ENCODE results near the gene DNAJC24. TPM values are rescaled to one million over a fixed set of nuclear protein-coding genes. Genes with fewer than 3 reads are reported as not detected.

Gene DNAJC24
- total RNA-seq, 1 donor from 2014 or later = 22.5 TPM

DNA sequence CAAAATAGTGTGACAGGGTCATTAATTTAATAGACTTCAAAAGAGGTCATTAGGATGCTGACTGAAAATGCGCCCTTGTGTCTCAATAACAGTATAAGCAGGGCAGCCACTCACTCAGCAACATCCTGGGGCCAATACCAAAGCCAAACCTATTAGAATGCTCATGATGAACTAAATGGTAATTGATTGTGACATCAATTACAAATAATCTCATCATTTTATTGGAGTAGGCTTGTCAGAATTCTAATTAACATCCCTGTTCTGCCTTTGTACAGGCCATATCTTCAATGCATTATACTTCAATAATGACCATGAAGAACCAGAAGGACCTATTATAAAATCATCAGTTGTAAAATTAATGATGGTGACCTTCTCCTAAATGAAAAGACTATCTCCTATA lies 64.2 kb downstream of the DNAJC24 start:
- TF ChIP-seq, protein P1, sequence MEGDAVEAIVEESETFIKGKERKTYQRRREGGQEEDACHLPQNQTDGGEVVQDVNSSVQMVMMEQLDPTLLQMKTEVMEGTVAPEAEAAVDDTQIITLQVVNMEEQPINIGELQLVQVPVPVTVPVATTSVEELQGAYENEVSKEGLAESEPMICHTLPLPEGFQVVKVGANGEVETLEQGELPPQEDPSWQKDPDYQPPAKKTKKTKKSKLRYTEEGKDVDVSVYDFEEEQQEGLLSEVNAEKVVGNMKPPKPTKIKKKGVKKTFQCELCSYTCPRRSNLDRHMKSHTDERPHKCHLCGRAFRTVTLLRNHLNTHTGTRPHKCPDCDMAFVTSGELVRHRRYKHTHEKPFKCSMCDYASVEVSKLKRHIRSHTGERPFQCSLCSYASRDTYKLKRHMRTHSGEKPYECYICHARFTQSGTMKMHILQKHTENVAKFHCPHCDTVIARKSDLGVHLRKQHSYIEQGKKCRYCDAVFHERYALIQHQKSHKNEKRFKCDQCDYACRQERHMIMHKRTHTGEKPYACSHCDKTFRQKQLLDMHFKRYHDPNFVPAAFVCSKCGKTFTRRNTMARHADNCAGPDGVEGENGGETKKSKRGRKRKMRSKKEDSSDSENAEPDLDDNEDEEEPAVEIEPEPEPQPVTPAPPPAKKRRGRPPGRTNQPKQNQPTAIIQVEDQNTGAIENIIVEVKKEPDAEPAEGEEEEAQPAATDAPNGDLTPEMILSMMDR (IDR thresholded peaks at IDR 0.05) = no peak
- peaks cover 4 to 26% of the 10 kb centered on the region in 2 donors for H3K36me3 ChIP-seq
- DNase-seq (ENCODE audit: low spot score in 2 of 2) = no peak
- no peaks in the 10 kb centered on the region for H3K27me3 ChIP-seq
- H3K9me3 ChIP-seq = no peaks in the 10 kb centered on the region
- intact Hi-C loops (cut with DNase I) = no loop called here
- H3K4me3 ChIP-seq = no peak overlapping the region
- no peaks in the 10 kb centered on the region for H3K4me1 ChIP-seq
- no peak overlapping the region for H3K27ac ChIP-seq

GRCh38 chr11:31437742-31438435 lies 68.2 kb downstream of the DNAJC24 start:
- TF ChIP-seq, protein P1 (IDR thresholded peaks at IDR 0.05) = no peak
- Histone ChIP-seq H3K27me3 (no peaks in the 10 kb centered on the region), H3K4me1 (no peaks in the 10 kb centered on the region), H3K9me3 (no peaks in the 10 kb centered on the region), H3K27ac (no peak overlapping the region), H3K36me3 (no peaks in the 10 kb centered on the region), H3K4me3 (no peak overlapping the region)
- intact Hi-C loops (cut with DNase I) = no loop called here
- no peak for DNase-seq (ENCODE audit: low spot score in 2 of 2)

DNA sequence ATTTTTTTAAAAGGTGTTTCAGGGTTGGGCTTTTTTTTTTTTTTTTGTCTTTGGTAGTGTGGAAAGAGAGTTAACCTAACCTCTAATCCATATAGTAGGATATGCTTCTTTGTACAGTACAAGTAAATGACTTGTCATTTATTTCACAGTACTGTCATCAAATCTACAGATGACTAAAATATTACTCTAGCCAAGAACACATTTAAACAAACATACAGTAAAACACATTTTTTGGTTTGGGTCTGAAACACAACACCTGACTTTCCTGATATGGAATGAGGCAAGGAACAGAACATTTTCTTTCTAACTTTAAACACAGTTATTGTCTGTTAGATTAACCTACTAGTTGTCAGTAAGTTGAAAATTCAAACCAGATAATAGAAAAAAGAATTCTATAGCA lies 71.6 kb downstream of the DNAJC24 start:
- no peak overlapping the region for H3K27ac ChIP-seq
- H3K27me3 ChIP-seq = no peaks in the 10 kb centered on the region
- H3K9me3 ChIP-seq = no peaks in the 10 kb centered on the region
- no peak overlapping the region for H3K4me3 ChIP-seq
- H3K4me1 ChIP-seq = no peaks in the 10 kb centered on the region
- intact Hi-C loops (cut with DNase I) = no loop called here
- TF ChIP-seq, protein P1 (IDR thresholded peaks at IDR 0.05) = no peak
- H3K36me3 ChIP-seq = peaks cover 0 to 3% of the 10 kb centered on the region in 2 donors
- no peak for DNase-seq (ENCODE audit: low spot score in 2 of 2)

- no peak for DNase-seq (ENCODE audit: low spot score in 2 of 2)
- H3K4me1 ChIP-seq = no peaks in the 10 kb centered on the region
- intact Hi-C loops (cut with DNase I) = no loop called here
- H3K36me3 ChIP-seq = peaks cover 0 to 3% of the 10 kb centered on the region in 2 donors
- no peaks in the 10 kb centered on the region for H3K27me3 ChIP-seq
- TF ChIP-seq, protein P1 (IDR thresholded peaks at IDR 0.05) = no peak
- no peak overlapping the region for H3K27ac ChIP-seq
- H3K9me3 ChIP-seq = no peaks in the 10 kb centered on the region
- no peak overlapping the region for H3K4me3 ChIP-seq
These were observed 72.4 kb downstream of the DNAJC24 start for GRCh38 chr11:31442086-31442485.

- H3K4me1 ChIP-seq = no peaks in the 10 kb centered on the region
- TF ChIP-seq, protein P1 (IDR thresholded peaks at IDR 0.05) = no peak
- H3K9me3 ChIP-seq = no peaks in the 10 kb centered on the region
These were observed 74.1 kb downstream of the DNAJC24 start for GRCh38 chr11:31443802-31444201.

More at GRCh38 chr11:31443802-31444201, 74.1 kb downstream of the DNAJC24 start:
- DNase-seq (ENCODE audit: low spot score in 2 of 2) = no peak
- Histone ChIP-seq H3K4me3 (no peak overlapping the region), H3K36me3 (peaks cover 0 to 6% of the 10 kb centered on the region in 2 donors), H3K27ac (no peak overlapping the region), H3K27me3 (no peaks in the 10 kb centered on the region)
- intact Hi-C loops (cut with DNase I) = no loop called here
